Esophagus (tissue), 2 donors: ENCODE results near the gene OCLN. TPM values are rescaled to one million over a fixed set of nuclear protein-coding genes. Genes with fewer than 3 reads are reported as not detected.

Experiments
- H3K27ac ChIP-seq, 2 donors: one replicate each; pipeline ENCODE4 v1.5.1; 2013; ENCODE audit warnings: low read depth in 2 of 2, mild to moderate bottlenecking in 2 of 2, inconsistent platforms in 1 of 2, low read length in 1 of 2, moderate library complexity in 1 of 2
- H3K27me3 ChIP-seq, 2 donors: one replicate each; pipeline ENCODE4 v1.6.1; 2013; ENCODE audit warnings: low read length in 2 of 2, control low read depth in 1 of 2, mild to moderate bottlenecking in 1 of 2; ENCODE audit not compliant: insufficient read depth in 2 of 2, control insufficient read depth in 1 of 2
- H3K36me3 ChIP-seq, 2 donors: one replicate each; pipeline ENCODE4 v1.6.1; 2013; ENCODE audit warnings: low read length in 1 of 2; ENCODE audit not compliant: control insufficient read depth in 2 of 2, insufficient read depth in 2 of 2
- H3K4me1 ChIP-seq, 2 donors: one replicate each; pipeline ENCODE4 v1.6.1; 2013; ENCODE audit warnings: low read length in 1 of 2; ENCODE audit not compliant: control insufficient read depth in 2 of 2, insufficient read depth in 2 of 2
- H3K4me3 ChIP-seq, 2 donors: one replicate each; pipeline ENCODE4 v1.5.1; 2013; ENCODE audit warnings: low read length in 2 of 2, mild to moderate bottlenecking in 2 of 2, low read depth in 1 of 2, moderate library complexity in 1 of 2
- H3K9me3 ChIP-seq, 2 donors: one replicate each; pipeline ENCODE4 v1.6.1; 2013; ENCODE audit warnings: mild to moderate bottlenecking in 2 of 2, low read depth in 1 of 2, low read length in 1 of 2, moderate library complexity in 1 of 2; ENCODE audit not compliant: control insufficient read depth in 2 of 2, insufficient read depth in 1 of 2
- WGBS, 2 donors: extraction: QIAGEN DNeasy Blood & Tissue Kit; methylation state at CpG; one replicate each; pipeline ENCODE4 v1.1.7; 2013; 5-methylcytosine and 5-hydroxymethylcytosine counted together
- polyA plus RNA-seq, 2 donors: library from polyadenylated mRNA; stranded (reverse); fragments of 200-250 nt; gene quantifications; one replicate each; pipeline ENCODE4 v1.2.3, GENCODE V29; 2013
- donor health status: healthy with polysubstance abuse.
- donor health status: Bipolar disorder and iron deficiency.

OCLN gene
- polyA plus RNA-seq, 2 donors, result 9.9 to 12.0 TPM

GRCh38 chr5:69489246-69489645 is 3.3 kb upstream of the OCLN start:
- Histone ChIP-seq H3K9me3 (no peaks in the 10 kb centered on the region), H3K4me1 (peaks cover 0 to 9% of the 10 kb centered on the region in 2 donors), H3K27me3 (peaks cover 0 to 3% of the 10 kb centered on the region in 2 donors), H3K4me3 (no peak overlapping the region), H3K36me3 (no peaks in the 10 kb centered on the region), H3K27ac (no peak overlapping the region)
- whole genome bisulfite sequencing, 2 donors, result 53 to 58% methylated on average over 4 of the region's 4 CpGs

GRCh38 chr5:69491027-69491426 is 1.6 kb upstream of the OCLN start:
- 47 to 62% methylated on average over 2 of the region's 2 CpGs for WGBS, 2 donors
- Histone ChIP-seq H3K4me1 (peaks cover 0 to 9% of the 10 kb centered on the region in 2 donors), H3K36me3 (no peaks in the 10 kb centered on the region), H3K27ac (no peak overlapping the region), H3K27me3 (no peaks in the 10 kb centered on the region), H3K9me3 (no peaks in the 10 kb centered on the region), H3K4me3 (no peak overlapping the region)

- peak overlapping the region; percentile 73 to 87 for H3K4me3 ChIP-seq
- H3K27me3 ChIP-seq, result no peaks in the 10 kb centered on the region
- H3K36me3 ChIP-seq, result no peaks in the 10 kb centered on the region
- WGBS, 2 donors, result 9 to 13% methylated on average over 17 of the region's 17 CpGs
- H3K4me1 ChIP-seq, result peaks cover 0 to 9% of the 10 kb centered on the region in 2 donors
- peak overlapping the region; percentile 70 to 90 for H3K27ac ChIP-seq
- H3K9me3 ChIP-seq, result no peaks in the 10 kb centered on the region
Measured at GRCh38 chr5:69491838-69492390, 676 bp upstream of the OCLN start.

GRCh38 chr5:69492923-69493395 is 369 bp downstream of the OCLN start:
- 1 to 2% methylated on average over 42 of the region's 42 CpGs for WGBS, 2 donors
- H3K9me3 ChIP-seq, result no peaks in the 10 kb centered on the region
- no peaks in the 10 kb centered on the region for H3K27me3 ChIP-seq
- H3K27ac ChIP-seq, result peak overlapping the region; percentile 70 to 90
- no peaks in the 10 kb centered on the region for H3K36me3 ChIP-seq
- H3K4me1 ChIP-seq, result peaks cover 0 to 9% of the 10 kb centered on the region in 2 donors
- peak overlapping the region; percentile 73 to 87 for H3K4me3 ChIP-seq

GRCh38 chr5:69493396-69494133 is 975 bp downstream of the OCLN start:
- 2% methylated on average over 60 to 62 of the region's 62 CpGs for WGBS, 2 donors
- H3K36me3 ChIP-seq, result no peaks in the 10 kb centered on the region
- no peaks in the 10 kb centered on the region for H3K27me3 ChIP-seq
- H3K27ac ChIP-seq, result peak overlapping the region; percentile 70 to 90
- H3K4me1 ChIP-seq, result peaks cover 0 to 9% of the 10 kb centered on the region in 2 donors
- H3K4me3 ChIP-seq, result peak overlapping the region; percentile 73 to 87
- no peaks in the 10 kb centered on the region for H3K9me3 ChIP-seq

- no peak overlapping the region for H3K27ac ChIP-seq
- H3K4me3 ChIP-seq, result peak overlapping the region in 1 of 2 donors; percentile 73
- H3K9me3 ChIP-seq, result no peaks in the 10 kb centered on the region
- WGBS, 2 donors, result 66 to 78% methylated on average over 8 of the region's 8 CpGs
- no peaks in the 10 kb centered on the region for H3K36me3 ChIP-seq
- no peaks in the 10 kb centered on the region for H3K27me3 ChIP-seq
- peaks cover 0 to 9% of the 10 kb centered on the region in 2 donors for H3K4me1 ChIP-seq
Measured at GRCh38 chr5:69494452-69494851, 1.9 kb downstream of the OCLN start.

GRCh38 chr5:69497006-69497520 is 4.5 kb downstream of the OCLN start:
- H3K4me1 ChIP-seq, result peaks cover 0 to 9% of the 10 kb centered on the region in 2 donors
- no peaks in the 10 kb centered on the region for H3K27me3 ChIP-seq
- no peak overlapping the region for H3K27ac ChIP-seq
- no peaks in the 10 kb centered on the region for H3K36me3 ChIP-seq
- WGBS, 2 donors, result 67 to 74% methylated on average over 5 of the region's 5 CpGs
- H3K9me3 ChIP-seq, result no peaks in the 10 kb centered on the region
- no peak overlapping the region for H3K4me3 ChIP-seq

GRCh38 chr5:69498384-69498783 is 5.8 kb downstream of the OCLN start:
- no peaks in the 10 kb centered on the region for H3K27me3 ChIP-seq
- peaks cover 0 to 2% of the 10 kb centered on the region in 2 donors for H3K4me1 ChIP-seq
- H3K9me3 ChIP-seq, result no peaks in the 10 kb centered on the region
- H3K27ac ChIP-seq, result no peak overlapping the region
- no peaks in the 10 kb centered on the region for H3K36me3 ChIP-seq
- WGBS, 2 donors, result 90 to 97% methylated on average over 3 of the region's 3 CpGs
- H3K4me3 ChIP-seq, result no peak overlapping the region

- H3K27ac ChIP-seq, result peak overlapping the region in 1 of 2 donors; percentile 42
- H3K9me3 ChIP-seq, result no peaks in the 10 kb centered on the region
- no peaks in the 10 kb centered on the region for H3K4me1 ChIP-seq
- no peak overlapping the region for H3K4me3 ChIP-seq
- no peaks in the 10 kb centered on the region for H3K36me3 ChIP-seq
- WGBS, 2 donors, result 39 to 52% methylated on average over 2 of the region's 2 CpGs
- no peaks in the 10 kb centered on the region for H3K27me3 ChIP-seq
Measured at GRCh38 chr5:69502367-69502766, 9.8 kb downstream of the OCLN start.
